HEK293 (cell line): Measurements from ENCODE around the gene AGPAT4.

Experiments used
- CTCF ChIA-PET: fragments of 350-600 bp; formaldehyde crosslinking; extraction: SDS; loops from one replicate; lab custom pipeline; 2021; ENCODE audit warnings: antibody characterized with exemption; lab: Yijun Ruan, JAX
- POLR2A ChIA-PET: fragments of 300-600 bp; formaldehyde crosslinking; extraction: SDS; loops from one replicate; lab custom pipeline; 2020; ENCODE audit warnings: antibody characterized with exemption, inconsistent platforms; lab: Yijun Ruan, JAX
- H3K27ac ChIP-seq: fragments of 200-500 bp; sonication (Bioruptor generic); 2 replicates; pipeline ENCODE4 v1.5.1; 2014; ENCODE audit warnings: low read depth, low read length, control low read depth, inconsistent platforms; ENCODE audit errors: extremely low read depth
- H3K36me3 ChIP-seq, 2 experiments: fragments of 200-500 bp in 1 of 2; sonication (Bioruptor generic) in 1 of 2; 1 replicate in 1 of 2; 2 replicates in 1 of 2; pipeline ENCODE4 v1.5.1; 2014 to 2017; ENCODE audit warnings: inconsistent platforms in 2 of 2, low read length in 2 of 2; ENCODE audit not compliant: control insufficient read depth in 2 of 2, insufficient read depth in 1 of 2
- H3K4me1 ChIP-seq: fragments of 200-500 bp; sonication (Bioruptor generic); 2 replicates; pipeline ENCODE4 v1.5.1; 2014; ENCODE audit warnings: mild to moderate bottlenecking, low read length, inconsistent platforms; ENCODE audit not compliant: control insufficient read depth, insufficient read depth
- H3K4me3 ChIP-seq: 2 replicates; pipeline ENCODE4 v1.5.1; 2011; ENCODE audit warnings: low read depth, mild to moderate bottlenecking, control low read depth, low read length, moderate library complexity
- H3K9me3 ChIP-seq: fragments of 200-500 bp; sonication (Bioruptor generic); 2 replicates; pipeline ENCODE4 v1.5.1; 2014; ENCODE audit warnings: low read depth, low read length, inconsistent platforms; ENCODE audit not compliant: control insufficient read depth, insufficient read depth
- HOXC10 ChIP-seq: sonication (generic); formaldehyde crosslinking; IDR thresholded peaks from 2 replicates; pipeline ENCODE4 v1.8.1; 2023; ENCODE audit warnings: mild to moderate bottlenecking, missing genetic modification reagents
- PRDM1 ChIP-seq: fragments of 450-650 bp; formaldehyde crosslinking; IDR thresholded peaks from 2 replicates; pipeline ENCODE4; 2016; ENCODE audit warnings: missing biosample characterization, missing genetic modification characterization
- SP7 ChIP-seq: fragments of 450-650 bp; formaldehyde crosslinking; IDR thresholded peaks from 2 replicates; pipeline ENCODE4 v1.5.1; 2016; ENCODE audit warnings: missing biosample characterization, missing genetic modification characterization
- ZBTB1 ChIP-seq: fragments of 450-650 bp; formaldehyde crosslinking; IDR thresholded peaks from 2 replicates; pipeline ENCODE4 v1.5.1; 2016; ENCODE audit warnings: missing biosample characterization, missing genetic modification characterization
- ZBTB48 ChIP-seq: fragments of 450-650 bp; formaldehyde crosslinking; IDR thresholded peaks from 2 replicates; pipeline ENCODE4 v1.5.1; 2016; ENCODE audit warnings: missing biosample characterization, missing genetic modification characterization
- ZBTB8A ChIP-seq: fragments of 450-650 bp; formaldehyde crosslinking; IDR thresholded peaks from 2 replicates; pipeline ENCODE4 v1.5.1; 2016; ENCODE audit warnings: missing biosample characterization, missing genetic modification characterization
- ZFP3 ChIP-seq: fragments of 450-650 bp; formaldehyde crosslinking; IDR thresholded peaks from 2 replicates; pipeline ENCODE4 v1.5.1; 2016; ENCODE audit warnings: low read depth, missing biosample characterization, missing genetic modification characterization
- ZFP41 ChIP-seq: fragments of 450-650 bp; formaldehyde crosslinking; IDR thresholded peaks from 2 replicates; pipeline ENCODE4 v1.5.1; 2016; ENCODE audit warnings: missing biosample characterization, missing genetic modification characterization, borderline replicate concordance
- ZNF138 ChIP-seq: fragments of 450-650 bp; formaldehyde crosslinking; IDR thresholded peaks from 2 replicates; pipeline ENCODE4 v1.5.1; 2016; ENCODE audit warnings: missing biosample characterization, missing genetic modification characterization, borderline replicate concordance
- ZNF211 ChIP-seq: fragments of 450-650 bp; formaldehyde crosslinking; IDR thresholded peaks from 2 replicates; pipeline ENCODE4 v1.5.1; 2016; ENCODE audit warnings: low read depth, missing biosample characterization, missing genetic modification characterization
- ZNF221 ChIP-seq: fragments of 450-650 bp; formaldehyde crosslinking; IDR thresholded peaks from 2 replicates; pipeline ENCODE4 v1.5.1; 2017; ENCODE audit warnings: missing biosample characterization, missing genetic modification characterization, borderline replicate concordance
- ZNF335 ChIP-seq: fragments of 450-650 bp; formaldehyde crosslinking; conservative IDR thresholded peaks from 2 replicates; pipeline ENCODE4 v1.5.1; 2016; ENCODE audit warnings: missing biosample characterization, missing genetic modification characterization
- ZNF341 ChIP-seq: fragments of 450-650 bp; formaldehyde crosslinking; IDR thresholded peaks from 2 replicates; pipeline ENCODE4; 2016; ENCODE audit warnings: low read depth, missing biosample characterization, missing genetic modification characterization
- ZNF350 ChIP-seq: fragments of 450-650 bp; formaldehyde crosslinking; IDR thresholded peaks from 2 replicates; pipeline ENCODE4 v1.5.0; 2017; ENCODE audit warnings: missing biosample characterization, mild to moderate bottlenecking, missing genetic modification characterization
- ZNF366 ChIP-seq: fragments of 450-650 bp; formaldehyde crosslinking; conservative IDR thresholded peaks from 2 replicates; pipeline ENCODE4 v1.5.1; 2016; ENCODE audit warnings: missing biosample characterization, missing genetic modification characterization
- ZNF423 ChIP-seq: fragments of 450-650 bp; formaldehyde crosslinking; IDR thresholded peaks from 2 replicates; pipeline ENCODE4 v1.5.1; 2016; ENCODE audit warnings: missing biosample characterization, missing genetic modification characterization
- ZNF571 ChIP-seq: fragments of 450-650 bp; formaldehyde crosslinking; IDR thresholded peaks from 2 replicates; pipeline ENCODE4 v1.5.0; 2017; ENCODE audit warnings: missing biosample characterization, missing genetic modification characterization
- ZNF626 ChIP-seq: fragments of 450-650 bp; sonication (Bioruptor Pico); formaldehyde crosslinking; IDR thresholded peaks from 2 replicates; pipeline ENCODE4 v1.5.1; 2018; ENCODE audit warnings: missing biosample characterization, missing genetic modification characterization, inconsistent platforms
- ZNF777 ChIP-seq: fragments of 450-650 bp; formaldehyde crosslinking; IDR thresholded peaks from 2 replicates; pipeline ENCODE4 v1.5.1; 2017; ENCODE audit warnings: missing biosample characterization, missing genetic modification characterization, borderline replicate concordance
- ZNF830 ChIP-seq: fragments of 450-650 bp; IDR thresholded peaks from 2 replicates; pipeline ENCODE4 v1.5.0; 2018; ENCODE audit warnings: missing biosample characterization, missing genetic modification characterization, low read depth, mild to moderate bottlenecking, moderate library complexity
- ZNF843 ChIP-seq: fragments of 450-650 bp; formaldehyde crosslinking; IDR thresholded peaks from 2 replicates; pipeline ENCODE4 v1.5.1; 2016; ENCODE audit warnings: missing biosample characterization, missing genetic modification characterization
- ZXDB ChIP-seq: fragments of 450-650 bp; formaldehyde crosslinking; IDR thresholded peaks from 2 replicates; pipeline ENCODE4 v1.5.1; 2016; ENCODE audit warnings: missing biosample characterization, missing genetic modification characterization
- TF ChIP-seq, protein P1 (sequence below): fragments of 450-650 bp; formaldehyde crosslinking; optimal IDR thresholded peaks from 2 replicates; pipeline ENCODE3; 2016; ENCODE audit warnings: missing biosample characterization, mild to moderate bottlenecking, missing genetic modification characterization
- TF ChIP-seq, protein P2 (sequence below): fragments of 450-650 bp; formaldehyde crosslinking; IDR thresholded peaks from 2 replicates; pipeline ENCODE4 v1.5.1; 2016; ENCODE audit warnings: missing biosample characterization, missing genetic modification characterization

The AGPAT4 gene

DNA sequence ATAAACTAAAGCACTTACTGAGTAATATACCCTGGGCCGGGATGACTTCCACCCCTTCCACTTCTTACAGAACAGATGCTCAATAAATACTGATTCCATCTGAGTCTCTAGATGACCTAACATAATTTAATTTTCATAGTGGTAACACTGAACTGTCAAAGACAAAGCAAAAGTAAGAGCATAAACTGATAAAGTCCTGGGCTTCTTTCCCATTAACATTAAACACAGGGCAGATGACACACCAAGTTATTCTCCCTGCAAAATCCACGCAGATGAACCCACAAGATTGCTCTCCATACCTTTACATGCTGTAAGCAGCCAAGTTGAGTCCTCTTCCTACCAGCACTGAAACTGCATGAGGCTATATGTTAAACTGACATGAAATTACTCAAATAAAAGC is 27.1 kb downstream of the AGPAT4 start:
- Histone ChIP-seq H3K27ac (no peak overlapping the region), H3K4me1 (no peaks in the 10 kb centered on the region), H3K36me3 (peaks cover 0 to 6% of the 10 kb centered on the region in 2 experiments; a peak in 1 of 3 replicates), H3K4me3 (no peak overlapping the region), H3K9me3 (no peaks in the 10 kb centered on the region)
- ChIA-PET CTCF (no interaction called here), POLR2A (interaction anchor here (1.2 kb wide), 1 partner anchor 27 kb away, joined by 6 read pairs; the partner anchor contains the start of gene AGPAT4)
- TF ChIP-seq ZBTB48 (tag by site-specific recombination) (no peak), ZBTB1 (tag by site-specific recombination) (no peak), ZNF335 (tag by site-specific recombination) (no peak), ZFP41 (tag by site-specific recombination) (no peak), ZNF830 (tag by site-specific recombination) (no peak), ZNF777 (tag by site-specific recombination) (no peak), ZNF350 (no peak), ZNF221 (no peak), ZNF138 (tag by site-specific recombination) (no peak), SP7 (tag by site-specific recombination) (no peak), HOXC10 (CRISPR knock-in tag) (no peak), ZBTB8A (tag by site-specific recombination) (no peak), ZNF571 (tag by site-specific recombination) (no peak), ZNF423 (tag by site-specific recombination) (no peak)
- TF ChIP-seq, protein P1, sequence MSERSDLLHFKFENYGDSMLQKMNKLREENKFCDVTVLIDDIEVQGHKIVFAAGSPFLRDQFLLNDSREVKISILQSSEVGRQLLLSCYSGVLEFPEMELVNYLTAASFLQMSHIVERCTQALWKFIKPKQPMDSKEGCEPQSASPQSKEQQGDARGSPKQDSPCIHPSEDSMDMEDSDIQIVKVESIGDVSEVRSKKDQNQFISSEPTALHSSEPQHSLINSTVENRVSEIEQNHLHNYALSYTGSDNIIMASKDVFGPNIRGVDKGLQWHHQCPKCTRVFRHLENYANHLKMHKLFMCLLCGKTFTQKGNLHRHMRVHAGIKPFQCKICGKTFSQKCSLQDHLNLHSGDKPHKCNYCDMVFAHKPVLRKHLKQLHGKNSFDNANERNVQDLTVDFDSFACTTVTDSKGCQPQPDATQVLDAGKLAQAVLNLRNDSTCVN (tag by site-specific recombination) = no peak

- Histone ChIP-seq H3K9me3 (no peaks in the 10 kb centered on the region), H3K4me3 (no peak overlapping the region), H3K27ac (no peak overlapping the region), H3K4me1 (no peaks in the 10 kb centered on the region), H3K36me3 (peaks cover 0 to 6% of the 10 kb centered on the region in 2 experiments; a peak in 1 of 3 replicates)
- CTCF ChIA-PET = no interaction called here
- POLR2A ChIA-PET = interaction anchor here (1.2 kb wide), 1 partner anchor 29 kb away, joined by 6 read pairs; the partner anchor contains the start of gene AGPAT4
- no peak for TF ChIP-seq ZFP3 (tag by site-specific recombination)
- no peak for TF ChIP-seq ZNF843 (tag by site-specific recombination)
- no peak for TF ChIP-seq ZNF366
- no peak for TF ChIP-seq ZNF341 (tag by site-specific recombination)
- TF ChIP-seq, protein P2, sequence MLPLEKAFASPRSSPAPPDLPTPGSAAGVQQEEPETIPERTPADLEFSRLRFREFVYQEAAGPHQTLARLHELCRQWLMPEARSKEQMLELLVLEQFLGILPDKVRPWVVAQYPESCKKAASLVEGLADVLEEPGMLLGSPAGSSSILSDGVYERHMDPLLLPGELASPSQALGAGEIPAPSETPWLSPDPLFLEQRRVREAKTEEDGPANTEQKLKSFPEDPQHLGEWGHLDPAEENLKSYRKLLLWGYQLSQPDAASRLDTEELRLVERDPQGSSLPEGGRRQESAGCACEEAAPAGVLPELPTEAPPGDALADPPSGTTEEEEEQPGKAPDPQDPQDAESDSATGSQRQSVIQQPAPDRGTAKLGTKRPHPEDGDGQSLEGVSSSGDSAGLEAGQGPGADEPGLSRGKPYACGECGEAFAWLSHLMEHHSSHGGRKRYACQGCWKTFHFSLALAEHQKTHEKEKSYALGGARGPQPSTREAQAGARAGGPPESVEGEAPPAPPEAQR (tag by site-specific recombination) = no peak
- no peak for TF ChIP-seq ZXDB
- TF ChIP-seq ZNF626 (tag by site-specific recombination) = no peak
- no peak for TF ChIP-seq PRDM1 (tag by site-specific recombination)
- TF ChIP-seq ZNF211 = no peak
Measured at GRCh38 chr6:161245363-161245762, 28.5 kb downstream of the AGPAT4 start.
